Measurements from ENCODE around the gene CAMTA1.

The CAMTA1 gene

DNA sequence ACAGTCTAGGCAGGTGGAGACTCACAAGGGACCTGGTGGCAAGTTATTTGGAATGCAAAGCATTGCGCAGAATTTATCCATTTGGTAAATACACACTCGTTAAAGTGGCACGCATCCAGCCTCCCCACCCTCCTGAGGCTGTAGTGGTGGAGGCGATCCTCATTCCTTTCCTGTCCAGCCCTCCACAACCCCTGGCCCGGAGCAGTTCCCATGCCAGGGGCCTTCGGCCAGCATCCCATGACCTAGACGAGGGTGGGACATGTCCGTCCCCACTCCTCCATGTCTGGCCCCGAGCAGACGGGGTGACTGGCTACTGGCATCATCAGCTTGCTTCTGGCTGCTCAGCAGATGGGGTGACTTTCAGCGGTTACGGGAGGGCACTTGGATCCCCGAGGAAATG lies 704.3 kb downstream of the CAMTA1 start:
- DNase-seq (ENCODE audit: low read depth, low spot score), result no peak

DNA sequence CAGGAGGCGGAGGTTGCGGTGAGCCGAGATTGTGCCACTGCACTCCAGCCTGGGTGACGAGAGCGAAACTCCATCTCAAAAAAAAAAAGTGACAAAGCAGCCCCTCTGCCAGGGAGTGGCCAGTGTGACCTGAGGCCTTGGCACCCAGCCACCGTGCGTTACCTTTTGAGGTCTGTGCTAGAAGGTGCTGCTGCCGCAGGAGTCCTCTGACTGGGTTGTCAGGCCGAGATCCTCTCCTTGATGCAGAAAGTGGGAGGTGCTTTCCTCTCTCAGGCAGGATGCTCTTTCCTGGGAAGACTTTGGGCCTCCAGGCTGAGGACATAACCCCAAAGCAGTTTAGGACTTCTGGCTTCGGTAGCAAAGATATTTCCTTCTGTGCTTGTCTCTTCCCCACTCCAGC lies 705.3 kb downstream of the CAMTA1 start:
- DNase-seq (ENCODE audit: low read depth, low spot score), result no peak

DNA sequence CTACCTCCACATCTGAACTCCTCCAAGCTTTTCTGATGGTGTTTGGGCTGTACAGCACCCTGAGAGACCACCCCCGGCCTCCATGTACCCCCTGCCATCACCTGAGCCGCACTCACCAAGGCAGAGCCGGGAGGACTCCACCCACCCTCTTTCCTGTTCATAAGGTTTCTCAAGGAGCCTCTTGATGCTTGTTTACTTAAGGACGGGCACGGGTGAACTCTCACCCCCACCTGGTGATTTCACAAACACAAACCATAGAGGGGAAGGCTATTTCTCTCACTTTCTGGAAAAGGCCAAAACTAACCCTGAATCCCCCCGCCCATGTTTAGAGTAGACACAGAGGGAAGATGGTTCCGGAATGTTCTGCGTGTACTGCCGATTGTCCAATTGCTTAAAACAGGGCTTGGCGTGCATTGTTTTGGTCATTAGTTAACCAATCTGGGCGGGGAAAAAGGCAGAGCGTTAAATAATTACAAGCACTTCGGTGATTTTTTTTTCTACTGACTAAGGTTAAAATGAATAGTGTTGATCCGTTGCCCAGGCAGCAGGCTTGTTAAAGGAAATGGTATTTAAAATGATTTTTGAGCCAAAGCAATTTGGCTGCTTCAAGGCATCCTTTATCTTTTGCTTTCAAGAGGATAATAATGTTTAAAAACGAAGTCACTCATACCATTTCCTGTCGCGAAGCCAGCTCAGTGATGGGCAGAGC lies 706.0 kb downstream of the CAMTA1 start:
- no peak for DNase-seq (ENCODE audit: low read depth, low spot score)

GRCh38 chr1:7491818-7492173 lies 706.5 kb downstream of the CAMTA1 start:
- DNase-seq (ENCODE audit: low read depth, low spot score), result no peak

DNA sequence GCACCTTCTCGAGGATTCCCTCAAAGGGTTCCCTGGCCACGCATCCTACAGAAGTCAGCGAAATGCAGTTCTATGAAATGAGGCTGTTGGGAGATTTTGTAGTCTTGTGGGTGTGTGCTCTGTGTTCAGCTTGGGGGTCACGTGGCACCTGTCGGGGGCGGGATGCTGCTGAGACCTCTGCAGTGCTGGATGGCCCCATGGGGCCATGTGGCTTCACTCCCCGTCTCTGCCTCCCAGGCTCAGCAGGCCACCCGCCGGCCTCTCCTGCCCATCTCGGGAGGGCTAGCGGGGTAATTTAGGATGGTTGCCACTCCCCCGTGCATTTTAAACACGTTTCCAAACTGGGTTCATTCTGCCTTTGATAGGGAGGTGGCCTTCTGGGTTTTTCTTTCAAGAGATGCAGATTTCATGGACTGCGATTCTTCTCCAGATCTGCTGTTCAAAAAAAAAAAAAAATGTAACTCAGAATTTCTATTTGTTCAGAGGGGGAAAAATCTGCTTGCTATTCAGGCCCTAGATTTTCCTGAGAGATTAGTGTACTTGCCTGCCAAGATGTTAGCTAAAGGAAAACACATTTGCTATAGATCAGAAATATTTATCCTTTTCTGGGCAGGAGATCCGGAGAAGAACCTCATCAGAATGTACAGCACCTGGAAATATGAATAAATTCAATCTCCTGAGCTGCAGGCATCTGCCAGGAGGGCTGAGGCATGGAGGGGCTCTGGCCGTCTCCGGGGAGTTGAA lies 708.6 kb downstream of the CAMTA1 start:
- DNase-seq (ENCODE audit: low read depth, low spot score), result no peak

DNA sequence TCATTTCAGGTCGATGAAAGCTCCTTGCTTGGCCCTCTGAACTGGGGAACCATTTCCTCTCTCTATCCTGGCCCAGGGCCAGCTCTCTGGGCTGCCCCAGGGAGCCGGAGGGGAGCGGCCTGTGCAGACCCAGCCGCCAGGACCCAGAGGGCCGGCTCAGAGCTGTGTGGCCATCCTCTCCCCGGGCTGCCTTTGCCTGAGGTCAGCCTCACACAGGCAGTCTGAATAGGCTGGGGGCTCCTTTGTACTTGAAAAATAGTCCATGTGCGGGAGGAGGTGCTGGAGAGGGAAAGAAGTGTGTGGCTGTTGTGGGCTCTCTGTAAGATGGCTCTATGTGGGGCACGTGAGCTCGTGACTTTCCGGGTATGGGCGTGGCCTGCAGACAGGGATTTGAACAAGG lies 710.7 kb downstream of the CAMTA1 start:
- DNase-seq (ENCODE audit: low read depth, low spot score), result no peak

DNA sequence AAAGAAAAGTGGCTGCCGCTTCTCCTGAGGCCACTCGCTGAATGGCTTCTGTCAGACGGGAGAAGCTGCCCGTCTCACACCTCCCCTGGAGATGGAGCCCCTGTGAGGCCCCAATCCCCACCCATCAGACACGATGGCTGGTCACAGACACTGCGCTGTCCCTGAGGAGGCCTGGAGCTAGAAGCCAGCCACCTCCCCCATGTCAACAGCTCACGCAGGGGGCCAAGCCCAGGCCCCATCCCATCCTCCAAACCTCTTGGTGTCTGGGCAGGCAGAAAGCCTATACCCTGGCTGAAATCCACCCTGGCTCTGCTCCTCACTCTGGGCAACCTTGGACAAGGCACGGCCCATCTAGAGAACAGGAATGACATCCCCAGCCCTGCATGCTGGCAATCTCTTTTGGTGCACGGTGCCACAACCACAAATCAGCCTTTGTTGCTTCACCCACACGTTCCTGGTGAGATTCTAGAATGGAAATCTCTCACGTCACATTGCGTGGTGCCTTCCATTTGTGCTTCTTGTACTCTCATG lies 711.9 kb downstream of the CAMTA1 start:
- no peak for DNase-seq (ENCODE audit: low read depth, low spot score)

GRCh38 chr1:7500381-7501083 lies 715.3 kb downstream of the CAMTA1 start:
- no peak for DNase-seq (ENCODE audit: low read depth, low spot score)

DNA sequence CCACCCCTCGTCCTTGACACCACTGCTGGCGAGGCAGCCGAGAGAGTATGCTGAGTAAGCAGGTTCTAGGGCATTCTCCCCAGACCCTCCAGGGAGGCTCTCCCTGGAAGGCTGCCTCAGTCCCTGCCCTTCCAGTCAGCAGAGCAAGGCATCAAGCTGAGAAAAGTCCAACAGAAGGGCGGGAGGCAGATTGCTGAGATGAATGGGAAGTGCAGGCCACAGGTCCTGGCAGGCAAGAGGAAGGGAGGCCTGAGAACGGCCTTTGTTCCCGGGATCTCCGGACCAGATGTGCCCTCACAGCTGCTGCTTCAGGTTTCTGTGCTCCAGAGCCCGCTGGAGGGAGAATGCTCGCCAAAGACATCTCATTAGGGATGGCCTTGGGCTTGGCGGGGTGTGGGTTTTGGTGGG lies 715.8 kb downstream of the CAMTA1 start:
- no peak for DNase-seq (ENCODE audit: low read depth, low spot score)

GRCh38 chr1:7501723-7502603 lies 716.7 kb downstream of the CAMTA1 start:
- DNase-seq (ENCODE audit: low read depth, low spot score), result no peak

DNA sequence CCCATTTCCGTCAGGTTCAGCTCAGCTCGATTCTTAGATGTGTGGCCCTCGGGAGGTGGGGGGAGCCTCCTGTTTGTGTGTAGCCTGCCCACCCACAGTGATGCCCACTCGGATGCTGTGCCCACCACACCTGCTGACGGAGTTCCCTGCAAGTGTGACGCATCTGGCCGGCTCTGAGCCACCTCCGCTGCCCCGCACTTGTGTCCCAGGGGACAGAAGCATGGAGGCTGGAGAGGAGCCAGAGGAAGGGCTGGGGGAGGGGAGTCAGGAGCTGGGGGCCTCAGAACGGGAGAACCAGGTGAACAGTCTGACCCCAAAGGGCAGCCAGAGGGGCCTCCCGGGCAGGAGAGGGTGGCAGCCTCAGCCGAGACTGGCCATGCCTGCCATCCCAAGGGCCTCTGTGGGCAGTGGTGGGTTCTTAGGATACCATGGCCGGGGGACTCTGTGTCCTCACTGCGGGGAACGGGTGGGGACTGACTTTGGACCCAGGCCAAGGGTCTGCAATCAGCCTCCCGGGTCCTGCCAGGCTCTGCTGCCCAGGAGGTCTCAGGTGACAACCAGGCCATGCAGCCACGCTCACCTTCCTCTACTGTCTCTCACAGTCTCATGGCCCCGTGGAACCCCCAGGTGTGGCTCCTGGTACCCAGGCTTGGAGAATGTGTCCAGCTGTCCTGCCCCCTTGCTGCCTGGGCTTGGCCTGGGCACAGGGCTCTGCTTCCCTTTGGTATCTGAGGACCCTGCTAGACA lies 718.6 kb downstream of the CAMTA1 start:
- no peak for DNase-seq (ENCODE audit: low read depth, low spot score)

DNA sequence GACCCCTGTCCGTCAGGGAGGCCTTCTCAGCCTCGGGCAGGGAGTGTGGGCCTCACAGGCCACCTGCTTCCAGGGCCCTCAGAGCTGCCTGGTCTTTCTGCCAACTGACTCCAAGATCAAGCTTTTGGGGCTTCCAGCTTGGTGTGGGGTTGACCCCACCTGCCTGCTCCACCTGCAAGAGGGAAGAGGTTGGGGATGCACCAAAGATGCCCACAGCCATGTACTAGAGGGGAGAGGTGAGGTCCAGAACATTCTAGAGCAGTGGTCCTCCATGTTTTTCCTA lies 719.1 kb downstream of the CAMTA1 start:
- DNase-seq (ENCODE audit: low read depth, low spot score), result no peak

DNA sequence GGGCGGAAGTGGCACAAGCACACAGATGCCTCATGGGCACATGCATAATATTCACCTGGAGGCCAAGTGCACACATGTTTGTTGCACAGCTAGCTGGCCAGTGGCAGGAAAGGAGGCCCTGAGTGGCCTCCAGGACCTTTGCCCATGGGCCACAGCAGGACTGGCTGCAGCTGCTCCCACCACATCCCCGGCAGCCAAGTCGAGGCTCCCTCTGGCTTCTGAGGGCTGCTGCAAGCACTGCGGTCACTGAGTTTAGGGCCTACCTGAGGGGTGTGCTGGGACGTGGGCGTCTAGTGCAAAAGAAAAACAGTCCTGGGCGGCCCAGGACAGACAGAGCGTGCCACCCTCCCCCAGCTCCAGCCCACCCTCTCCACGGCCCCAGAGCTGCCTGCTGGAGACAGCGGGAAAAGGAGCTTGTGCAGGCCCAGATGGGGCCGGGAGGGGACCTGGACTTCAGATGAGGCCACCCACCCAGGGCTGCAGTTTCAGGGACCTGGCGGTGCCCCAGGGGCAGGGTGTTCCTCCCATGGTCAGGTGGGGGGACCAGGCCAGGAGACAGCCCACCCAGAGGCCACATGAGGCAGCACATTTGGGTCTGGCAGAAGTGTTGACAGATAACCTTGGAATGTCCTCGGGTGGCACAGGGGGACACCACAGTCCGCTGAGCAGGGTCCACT lies 720.0 kb downstream of the CAMTA1 start:
- DNase-seq (ENCODE audit: low read depth, low spot score), result no peak

GRCh38 chr1:7505771-7506453 lies 720.7 kb downstream of the CAMTA1 start:
- no peak for DNase-seq (ENCODE audit: low read depth, low spot score)

DNA sequence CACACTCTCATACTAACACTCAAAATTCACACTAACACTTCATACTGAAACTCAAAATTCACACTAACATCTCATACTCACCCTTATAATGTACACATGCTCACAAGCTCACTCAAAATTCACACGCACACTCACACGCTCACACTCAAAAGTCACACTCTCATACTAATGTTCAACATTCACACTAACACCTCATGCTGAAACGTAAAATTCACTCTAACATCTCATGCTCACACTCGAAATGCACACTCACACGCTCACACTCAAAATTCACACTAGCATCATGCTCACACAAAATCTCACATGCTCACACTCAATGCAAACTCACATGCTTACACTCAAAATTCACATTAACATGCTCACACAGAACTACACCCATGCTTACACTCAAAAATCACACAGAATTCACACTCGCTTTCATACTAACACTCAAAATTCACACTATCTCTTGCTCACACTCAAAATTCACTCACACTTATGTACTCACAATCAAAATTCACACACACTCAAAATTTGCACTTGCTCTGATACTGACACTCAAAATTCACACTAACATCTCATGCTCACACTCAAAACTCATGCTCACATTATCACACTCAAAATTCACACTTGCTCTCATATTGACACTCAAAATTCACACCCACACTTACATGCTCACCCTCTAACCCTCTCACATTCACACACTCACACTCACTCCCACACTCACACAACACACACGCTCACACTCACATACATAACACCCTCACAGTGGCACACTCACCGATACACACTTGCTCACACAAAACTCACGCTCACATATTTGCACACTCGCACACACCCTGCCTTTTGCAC lies 721.4 kb downstream of the CAMTA1 start:
- DNase-seq (ENCODE audit: low read depth, low spot score), result no peak

DNA sequence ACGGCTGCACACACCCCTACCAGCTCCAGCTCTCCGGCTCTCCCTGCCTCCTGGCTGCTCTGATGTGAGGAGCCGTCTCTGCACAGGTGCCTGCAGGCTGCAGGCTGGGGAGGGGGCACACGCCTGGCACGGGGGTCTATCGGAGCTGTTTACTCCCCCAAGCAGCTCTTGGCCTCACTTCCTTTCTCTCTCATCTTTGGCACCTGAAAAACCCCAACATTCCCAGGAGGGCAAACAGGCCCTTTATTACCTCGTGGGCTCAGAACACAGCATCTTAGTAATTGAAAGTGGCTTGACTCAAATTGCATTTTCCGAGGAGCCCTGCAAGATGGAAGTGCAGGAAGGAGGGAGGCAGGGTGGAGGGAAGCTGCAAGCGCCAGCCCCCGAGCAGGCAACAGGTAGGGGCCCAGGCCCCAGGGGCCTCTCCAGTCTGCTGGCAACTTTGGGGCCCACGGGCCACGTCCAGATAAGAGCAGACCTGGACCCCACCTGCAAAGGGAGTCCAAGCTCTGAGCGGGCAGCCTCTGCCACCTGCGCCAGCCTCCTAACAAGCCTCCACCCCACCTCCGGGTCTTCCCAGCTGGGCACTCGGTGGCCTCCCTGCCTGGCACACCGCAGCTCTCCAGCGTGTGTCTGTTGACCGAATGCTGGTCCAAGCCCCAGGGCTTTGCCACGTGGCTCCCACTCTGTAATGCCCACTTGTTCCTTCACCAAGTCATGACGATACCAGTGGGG lies 722.2 kb downstream of the CAMTA1 start:
- no peak for DNase-seq (ENCODE audit: low read depth, low spot score)

GRCh38 chr1:7508052-7508933 lies 723.0 kb downstream of the CAMTA1 start:
- DNase-seq (ENCODE audit: low read depth, low spot score), result no peak

Measured in iPS DF 19.7 (cell line).